KOPT-K1 (cell line): Measurements from ENCODE around the gene PCSK5.
"Not testable (repeated sequence)": the region's sequence is repeated elsewhere in the genome, so short reads cannot be mapped to it uniquely, and the experiment has no call there.

Experiments
- H3K27ac ChIP-seq: fragments of 200-600 bp; sonication (generic); 2 replicates; pipeline ENCODE4 v1.5.1; 2016; ENCODE audit warnings: antibody characterized with exemption, mild to moderate bottlenecking, low read depth, low read length; ENCODE audit not compliant: poor library complexity, severe bottlenecking
- H3K36me3 ChIP-seq: fragments of 200-600 bp; sonication (generic); 2 replicates; pipeline ENCODE4 v1.5.1; 2017; ENCODE audit warnings: antibody characterized with exemption, mild to moderate bottlenecking, low read length, moderate library complexity; ENCODE audit not compliant: insufficient read depth
- H3K9me3 ChIP-seq: fragments of 200-600 bp; sonication (generic); 2 replicates; pipeline ENCODE4 v1.5.1; 2017; ENCODE audit warnings: antibody characterized with exemption, low read length, mild to moderate bottlenecking; ENCODE audit not compliant: insufficient read depth, poor library complexity, severe bottlenecking

The PCSK5 gene

GRCh38 chr9:76302543-76302942 is 412.1 kb downstream of the PCSK5 start:
- Histone ChIP-seq H3K36me3 (no peaks in the 10 kb centered on the region), H3K27ac (no peak overlapping the region), H3K9me3 (no peaks in the 10 kb centered on the region)

- no peak overlapping the region for H3K27ac ChIP-seq
- no peaks in the 10 kb centered on the region for H3K36me3 ChIP-seq
Observed at GRCh38 chr9:76302947-76303550, 412.6 kb downstream of the PCSK5 start.

DNA sequence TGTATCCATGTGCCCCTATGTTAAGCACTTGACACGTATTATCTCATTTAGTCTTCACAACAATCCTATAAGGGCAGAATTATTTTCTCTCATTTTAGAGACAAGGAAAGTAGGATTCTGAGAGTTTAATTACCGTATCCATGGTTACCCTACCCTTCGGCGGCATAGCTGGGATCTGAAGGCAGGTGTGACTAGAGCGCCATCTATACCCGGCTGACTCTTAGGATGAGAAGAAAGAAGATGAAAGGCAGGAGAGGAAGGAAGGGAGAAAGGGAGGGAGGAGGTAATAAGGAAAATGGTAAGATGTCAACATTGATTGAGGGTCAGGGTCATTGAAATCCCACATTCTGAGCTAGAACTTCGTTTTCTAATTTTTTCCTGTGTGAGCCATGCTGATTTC is 416.6 kb downstream of the PCSK5 start:
- not testable (repeated sequence) for H3K9me3 ChIP-seq, H3K36me3 ChIP-seq, H3K27ac ChIP-seq

More at GRCh38 chr9:76302947-76303550, 412.6 kb downstream of the PCSK5 start:
- H3K9me3 ChIP-seq = no peaks in the 10 kb centered on the region

- H3K27ac ChIP-seq = no peak overlapping the region
- H3K36me3 ChIP-seq = no peaks in the 10 kb centered on the region
- no peaks in the 10 kb centered on the region for H3K9me3 ChIP-seq
Observed at GRCh38 chr9:76310577-76310976, 420.1 kb downstream of the PCSK5 start.

DNA sequence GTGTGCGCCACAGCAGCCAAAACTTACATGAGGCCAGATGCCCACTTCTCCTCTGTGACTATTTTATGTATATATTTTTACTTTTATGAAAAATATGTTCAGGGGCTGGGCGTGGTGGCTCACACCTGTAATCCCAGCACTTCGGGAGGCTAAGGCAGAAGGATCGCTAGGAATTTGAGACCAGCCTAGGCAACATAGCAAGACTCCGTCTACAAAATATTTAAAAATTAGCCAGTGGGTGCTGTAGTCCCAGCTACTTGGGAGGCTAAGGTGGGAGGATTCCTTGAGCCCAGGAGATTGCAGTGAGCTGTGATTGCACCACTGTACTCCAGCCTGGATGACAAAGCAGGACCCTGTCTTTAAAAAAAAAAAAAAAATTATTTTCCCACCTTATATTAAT is 420.5 kb downstream of the PCSK5 start:
- H3K9me3 ChIP-seq = no peaks in the 10 kb centered on the region
- H3K36me3 ChIP-seq = no peaks in the 10 kb centered on the region
- H3K27ac ChIP-seq = no peak overlapping the region

- Histone ChIP-seq H3K27ac (no peak overlapping the region), H3K36me3 (no peaks in the 10 kb centered on the region), H3K9me3 (no peaks in the 10 kb centered on the region)
Observed at GRCh38 chr9:76311537-76311936, 421.1 kb downstream of the PCSK5 start.

- no peaks in the 10 kb centered on the region for H3K36me3 ChIP-seq
- H3K27ac ChIP-seq = no peak overlapping the region
- H3K9me3 ChIP-seq = no peaks in the 10 kb centered on the region
Observed at GRCh38 chr9:76313771-76314170, 423.3 kb downstream of the PCSK5 start.

DNA sequence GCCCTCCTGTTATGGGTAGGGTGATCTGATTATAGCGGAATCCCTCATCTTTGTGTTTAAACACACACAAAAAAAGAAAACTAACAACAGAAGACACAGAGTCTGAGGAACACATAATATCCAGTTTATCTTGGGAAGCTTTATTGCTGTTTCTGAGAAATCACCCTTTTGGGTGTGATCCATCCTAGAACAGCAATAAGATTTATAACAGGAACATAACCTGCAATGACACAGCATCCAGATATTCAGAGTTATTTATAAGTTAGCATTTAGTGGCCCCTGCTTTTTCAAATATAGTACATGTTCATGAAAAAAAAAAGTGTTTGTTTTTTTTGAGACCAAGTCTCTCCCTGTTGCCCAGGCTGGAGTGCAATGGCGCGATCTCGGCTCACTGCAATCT is 423.8 kb downstream of the PCSK5 start:
- Histone ChIP-seq H3K9me3 (no peaks in the 10 kb centered on the region), H3K36me3 (no peaks in the 10 kb centered on the region), H3K27ac (no peak overlapping the region)

DNA sequence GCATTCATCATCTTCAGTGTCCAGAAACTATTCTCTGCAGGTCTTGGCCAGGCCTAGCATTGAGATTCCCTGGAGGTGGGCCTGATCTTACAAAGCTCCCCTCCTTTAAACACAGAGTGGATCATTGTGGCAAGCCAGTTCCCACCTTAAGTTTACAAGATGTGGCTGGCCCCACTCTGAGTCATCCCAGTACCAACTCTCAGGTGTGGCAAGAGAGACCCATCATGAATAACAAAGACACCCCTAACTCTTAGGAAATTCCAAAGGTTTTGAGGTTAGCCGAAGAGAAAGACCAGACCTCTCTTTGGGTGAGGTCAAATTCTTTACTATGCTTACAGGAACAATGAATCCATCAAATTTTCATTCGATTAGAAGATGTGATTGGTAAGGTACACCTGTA is 425.6 kb downstream of the PCSK5 start:
- Histone ChIP-seq H3K9me3 (no peaks in the 10 kb centered on the region), H3K36me3 (no peaks in the 10 kb centered on the region), H3K27ac (no peak overlapping the region)

DNA sequence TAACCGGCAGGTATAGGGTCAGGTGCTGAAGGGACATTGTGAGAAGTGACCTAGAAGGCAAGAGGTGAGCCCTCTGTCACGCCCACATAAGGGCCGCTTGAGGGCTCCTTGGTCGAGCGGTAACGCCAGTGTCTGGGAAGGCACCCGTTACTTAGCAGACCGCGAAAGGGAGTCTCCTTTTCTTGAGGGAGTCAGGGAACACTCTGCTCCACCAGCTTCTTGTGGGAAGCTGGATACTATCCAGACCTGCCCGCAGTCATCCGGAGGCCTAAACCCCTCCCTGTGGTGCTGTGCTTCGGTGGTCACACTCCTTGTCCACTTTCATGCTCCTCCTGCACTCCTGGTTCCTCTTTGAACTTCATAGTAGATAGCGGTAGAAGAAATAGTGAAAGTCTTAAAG is 429.0 kb downstream of the PCSK5 start:
- not testable (repeated sequence) for H3K9me3 ChIP-seq, H3K36me3 ChIP-seq, H3K27ac ChIP-seq

- no peak overlapping the region for H3K27ac ChIP-seq
- no peaks in the 10 kb centered on the region for H3K9me3 ChIP-seq
- H3K36me3 ChIP-seq = no peaks in the 10 kb centered on the region
Observed at GRCh38 chr9:76321195-76321828, 430.8 kb downstream of the PCSK5 start.

DNA sequence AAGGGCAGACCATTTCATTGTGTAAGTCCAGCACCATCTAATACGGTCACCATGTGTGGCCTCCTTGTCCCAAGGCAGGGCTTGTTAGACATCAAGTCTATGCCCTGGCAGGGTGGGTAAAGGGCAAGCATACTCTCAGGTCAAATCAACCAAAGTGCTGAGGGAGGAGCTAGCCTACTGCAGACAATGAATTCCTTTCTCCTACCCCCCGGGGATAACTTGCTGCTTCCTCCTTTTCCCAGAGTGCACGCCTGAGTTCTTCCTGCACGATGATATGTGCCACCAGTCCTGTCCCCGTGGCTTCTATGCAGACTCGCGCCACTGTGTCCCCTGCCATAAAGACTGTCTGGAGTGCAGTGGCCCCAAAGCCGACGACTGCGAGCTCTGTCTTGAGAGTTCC is 432.3 kb downstream of the PCSK5 start:
- Histone ChIP-seq H3K27ac (no peak overlapping the region), H3K36me3 (no peaks in the 10 kb centered on the region), H3K9me3 (no peaks in the 10 kb centered on the region)

DNA sequence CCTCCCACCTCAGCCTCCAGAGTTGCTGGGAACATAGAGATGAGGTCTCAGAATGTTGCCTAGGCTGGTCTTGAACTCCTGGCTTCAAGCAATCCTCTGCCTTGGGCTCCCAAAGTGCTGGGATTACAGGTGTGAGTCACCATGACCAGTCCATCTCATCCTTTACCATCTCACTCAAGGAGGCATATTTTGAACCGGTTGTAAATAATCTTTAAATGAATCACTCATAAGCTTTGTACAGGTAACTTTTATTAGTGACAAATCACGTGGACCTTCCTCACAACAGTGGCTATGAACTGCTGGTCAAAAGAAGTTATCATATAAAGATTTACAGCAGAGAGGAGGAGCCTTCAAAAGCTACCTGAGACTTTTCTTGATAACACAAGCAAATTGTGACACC is 433.0 kb downstream of the PCSK5 start:
- H3K36me3 ChIP-seq = no peaks in the 10 kb centered on the region
- H3K9me3 ChIP-seq = no peaks in the 10 kb centered on the region
- H3K27ac ChIP-seq = no peak overlapping the region

GRCh38 chr9:76324030-76324429 is 433.6 kb downstream of the PCSK5 start:
- not testable (repeated sequence) for H3K27ac ChIP-seq, H3K9me3 ChIP-seq, H3K36me3 ChIP-seq

DNA sequence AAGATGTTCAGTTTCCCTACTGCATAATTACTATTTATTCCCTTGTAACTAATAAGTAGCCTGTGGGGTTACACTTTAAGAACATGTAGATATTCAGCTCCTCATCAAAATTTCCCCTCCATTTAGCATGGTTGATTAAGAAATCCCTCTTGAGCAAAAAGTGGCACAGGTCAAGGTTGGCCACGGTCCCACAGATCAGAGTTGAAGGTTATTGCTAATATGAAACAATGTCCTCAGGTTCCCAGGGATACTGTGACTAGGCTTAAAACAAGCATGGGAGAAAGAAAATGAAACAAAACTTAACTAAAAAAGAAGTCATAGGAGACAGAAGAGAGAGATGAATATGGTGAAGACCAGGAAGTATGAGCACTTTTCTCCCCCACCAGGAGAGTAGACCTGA is 439.6 kb downstream of the PCSK5 start:
- Histone ChIP-seq H3K36me3 (no peaks in the 10 kb centered on the region), H3K9me3 (no peaks in the 10 kb centered on the region), H3K27ac (no peak overlapping the region)

GRCh38 chr9:76333388-76333787 is 442.9 kb downstream of the PCSK5 start:
- Histone ChIP-seq H3K9me3 (no peaks in the 10 kb centered on the region), H3K36me3 (no peaks in the 10 kb centered on the region), H3K27ac (no peak overlapping the region)
